Endothelial cell of umbilical vein (primary cell): Measurements from ENCODE around the gene IKZF1. TPM values are rescaled to one million over a fixed set of nuclear protein-coding genes. Genes with fewer than 3 reads are reported as not detected.

ENCODE experiments used
- BruUV-seq: library from RNA; stranded (reverse); fragments of 400-500 nt; replicated peaks from 2 replicates; lab custom pipeline; 2021; lab: Mats Ljungman, UMichigan
- CTCF ChIA-PET: fragments of 300-600, 350-600 bp; sonication (Branson Sonifier 250); formaldehyde crosslinking; loops from one replicate; lab custom pipeline; 2021; ENCODE audit warnings: antibody characterized with exemption, inconsistent platforms; lab: Charles Lee
- POLR2A ChIA-PET: fragments of 300-600, 350-600 bp; sonication (Branson Sonifier 250); formaldehyde crosslinking; loops from one replicate; lab custom pipeline; 2021; ENCODE audit warnings: antibody characterized with exemption, inconsistent platforms; lab: Charles Lee
- DNase-seq: peaks from one replicate; pipeline ENCODE4 v3.0.0-alpha.2; 2011; ENCODE audit warnings: low read depth, low spot score
- FAIRE-seq: peaks from 2 replicates; lab custom pipeline; 2011; peaks lifted over from hg19 to GRCh38; lab: Jason Lieb, UNC
- H2AFZ ChIP-seq: 2 replicates; pipeline ENCODE4 v1.6.0; 2012; ENCODE audit warnings: low read depth, low read length, control low read depth, inconsistent platforms
- H3K27ac ChIP-seq: 2 replicates; pipeline ENCODE4 v1.5.1; 2011; ENCODE audit warnings: low read depth, mild to moderate bottlenecking, control low read depth, low read length, moderate library complexity; ENCODE audit not compliant: insufficient read depth
- H3K27me3 ChIP-seq, 2 experiments: 2 replicates each; pipeline versions ENCODE4 v1.6.0 to v1.6.1; 2011; ENCODE audit warnings: low read length in 2 of 2, mixed read lengths in 1 of 2; ENCODE audit not compliant: control insufficient read depth in 2 of 2, insufficient read depth in 2 of 2
- H3K36me3 ChIP-seq, 2 experiments: 2 replicates in 1 of 2; 3 replicates in 1 of 2; pipeline ENCODE4 v1.5.1; 2011; ENCODE audit warnings: low read length in 2 of 2, mild to moderate bottlenecking in 1 of 2, moderate library complexity in 1 of 2; ENCODE audit not compliant: control insufficient read depth in 2 of 2, insufficient read depth in 2 of 2; ENCODE audit errors: extremely low read depth in 1 of 2
- H3K4me1 ChIP-seq: 3 replicates; pipeline ENCODE4 v1.5.1; 2011; ENCODE audit warnings: mild to moderate bottlenecking, low read length; ENCODE audit not compliant: control insufficient read depth, insufficient read depth; ENCODE audit errors: extremely low read depth
- H3K4me2 ChIP-seq: 2 replicates; pipeline ENCODE4 v1.6.1; 2011; ENCODE audit warnings: low read length, control low read depth, mixed read lengths; ENCODE audit not compliant: insufficient read depth
- H3K4me3 ChIP-seq, 3 experiments: fragments of 200-600 bp in 1 of 3; sonication (generic), shearing (Covaris generic) in 1 of 3; replicated peaks in 1 of 3; 2 replicates each; pipeline ENCODE4 v1.5.1; 2011 to 2016; ENCODE audit warnings: control low read depth in 3 of 3, low read length in 3 of 3, mild to moderate bottlenecking in 2 of 3, inconsistent platforms in 1 of 3, low read depth in 1 of 3, moderate library complexity in 1 of 3; ENCODE audit not compliant: insufficient read depth in 1 of 3
- H3K79me2 ChIP-seq: 2 replicates; pipeline ENCODE4 v1.6.0; 2012; ENCODE audit warnings: low read length, inconsistent platforms; ENCODE audit not compliant: control insufficient read depth, insufficient read depth
- H3K9ac ChIP-seq: replicated peaks from 2 replicates; pipeline ENCODE3; 2011; ENCODE audit warnings: low read length, control low read depth; ENCODE audit not compliant: insufficient read depth; ENCODE audit errors: extremely low read depth
- H3K9me1 ChIP-seq: replicated peaks from 3 replicates; pipeline ENCODE4 v1.6.0; 2011; ENCODE audit warnings: mild to moderate bottlenecking, low read length; ENCODE audit not compliant: control insufficient read depth, insufficient read depth; ENCODE audit errors: extremely low read depth
- H3K9me3 ChIP-seq: replicated peaks from 2 replicates; pipeline ENCODE4 v1.5.1; 2012; ENCODE audit warnings: low read length, inconsistent platforms; ENCODE audit not compliant: control insufficient read depth, insufficient read depth
- H4K20me1 ChIP-seq: replicated peaks from 2 replicates; pipeline ENCODE3; 2011; ENCODE audit warnings: mild to moderate bottlenecking, low read length; ENCODE audit not compliant: control insufficient read depth, insufficient read depth; ENCODE audit errors: extremely low read depth
- CTCF ChIP-seq, 2 donors: IDR thresholded peaks; 1 replicate in 1 of 2; 2 replicates in 1 of 2; pipeline ENCODE4 v1.5.1; 2011; ENCODE audit warnings: low read length in 2 of 2, mild to moderate bottlenecking in 2 of 2, moderate library complexity in 2 of 2, control low read depth in 1 of 2, inconsistent platforms in 1 of 2, low read depth in 1 of 2; ENCODE audit not compliant: insufficient read depth in 1 of 2; ENCODE audit errors: extremely low read depth in 1 of 2
- EZH2 ChIP-seq: IDR thresholded peaks from 2 replicates; pipeline ENCODE4 v1.6.1; 2012; ENCODE audit warnings: borderline replicate concordance, low read depth, mild to moderate bottlenecking, moderate library complexity, low read length, inconsistent platforms; ENCODE audit not compliant: severe bottlenecking
- FOS ChIP-seq: IDR thresholded peaks from 2 replicates; pipeline ENCODE4 v1.6.1; 2011; ENCODE audit warnings: mild to moderate bottlenecking, low read length, moderate library complexity, borderline replicate concordance; ENCODE audit not compliant: insufficient read depth
- GATA2 ChIP-seq: IDR thresholded peaks from 2 replicates; pipeline ENCODE4 v1.7.0; 2011; ENCODE audit warnings: low read depth, mild to moderate bottlenecking, moderate library complexity, mixed read lengths, low read length; ENCODE audit not compliant: insufficient read length, insufficient read depth
- JUN ChIP-seq: IDR thresholded peaks from 2 replicates; pipeline ENCODE4 v1.6.1; 2011; ENCODE audit warnings: borderline replicate concordance, low read depth; ENCODE audit not compliant: insufficient read length, insufficient read depth
- MAX ChIP-seq: IDR thresholded peaks from 2 replicates; pipeline ENCODE4 v1.6.1; 2011; ENCODE audit not compliant: insufficient read depth, insufficient read length
- MYC ChIP-seq: IDR thresholded peaks from one replicate; pipeline ENCODE4 v1.6.1; 2011; ENCODE audit warnings: mild to moderate bottlenecking, low read depth, low read length
- POLR2A ChIP-seq: IDR thresholded peaks from 2 replicates; pipeline ENCODE4 v1.6.1; 2012; ENCODE audit warnings: low read depth, mild to moderate bottlenecking, control low read depth, low read length
- POLR2AphosphoS5 ChIP-seq: IDR thresholded peaks from 2 replicates; pipeline ENCODE4 v1.6.1; 2012; ENCODE audit warnings: low read depth, mild to moderate bottlenecking, control low read depth, low read length, moderate library complexity; ENCODE audit not compliant: insufficient read depth
- dilution Hi-C: fragments of 300-500 bp; cut with MboI; formaldehyde crosslinking; loops from one replicate; pipeline ENCODE4 v1.15.0; 2019; ENCODE audit warnings: low sequenced_read_pairs; ENCODE audit not compliant: extremely low pct_ligation_motif_present
- intact Hi-C: fragments of 100-400 bp; cut with micrococcal nuclease; formaldehyde crosslinking; loops from one replicate; pipeline ENCODE4 v1.10.0; 2022
- polyA plus RNA-seq, 4 experiments: library from polyadenylated mRNA; depleted of rRNA in 3 of 4; stranded (reverse) in 3 of 4; unstranded in 1 of 4; fragments of >200 nt; gene quantifications; 2 replicates each; pipeline versions ENCODE4 v1.2.1 to v1.2.3, GENCODE V29; 2011 to 2012; ENCODE audit warnings: missing spikeins in 1 of 4
- total RNA-seq: library from RNA; stranded (reverse); gene quantifications from 2 replicates; pipeline ENCODE4 v1.2.3, GENCODE V29; 2021

Gene IKZF1
- total and polyA plus RNA-seq, 2 donors (not counting 3 experiments of a cell fraction or from before 2014, with no cell fraction given): 0.01 to 0.20 TPM

DNA sequence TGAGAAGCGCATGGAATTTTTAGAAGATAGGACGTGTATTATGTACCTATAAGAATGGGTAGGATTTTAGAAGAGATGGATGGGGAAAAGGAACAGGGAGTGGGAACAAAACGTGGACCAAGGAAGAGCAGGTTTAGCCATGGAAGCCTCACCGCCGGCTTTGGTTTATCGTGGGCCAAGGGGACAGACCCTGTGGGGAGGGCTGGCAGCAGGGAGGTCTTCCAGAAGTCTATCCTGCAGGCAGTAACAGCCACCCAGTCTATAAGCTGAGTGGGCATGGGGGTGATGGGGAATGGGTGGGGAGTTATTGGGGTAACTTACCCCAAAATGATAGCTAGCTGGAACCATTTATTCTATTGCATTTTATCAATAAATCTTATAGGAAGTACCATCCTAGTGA lies 44.9 kb downstream of the IKZF1 start:
- intact Hi-C loops: no loop called here
- no peak overlapping the region for H3K4me3 ChIP-seq
- no TSS peak for BruUV-seq
- no peaks in the 10 kb centered on the region for H3K79me2 ChIP-seq
- no peaks in the 10 kb centered on the region for H3K9me3 ChIP-seq
- ChIA-PET POLR2A (no interaction called here), CTCF (interaction anchor here (0.9 kb wide), 1 partner anchor 17 kb away, joined by 3 read pairs; no protein-coding TSS in a partner anchor)
- no peaks in the 10 kb centered on the region for H3K36me3 ChIP-seq
- H3K9me1 ChIP-seq: no peaks in the 10 kb centered on the region
- no peak overlapping the region for H3K4me2 ChIP-seq
- FAIRE-seq (no peak), DNase-seq (no peak)
- no peaks in the 10 kb centered on the region for H3K27me3 ChIP-seq
- H2AFZ ChIP-seq: no peak overlapping the region
- TF ChIP-seq EZH2 (no peak), FOS (no peak)
- no peak overlapping the region for H3K9ac ChIP-seq
- H4K20me1 ChIP-seq: no peaks in the 10 kb centered on the region
- dilution Hi-C loops: no loop called here
- no peaks in the 10 kb centered on the region for H3K4me1 ChIP-seq
- no peak overlapping the region for H3K27ac ChIP-seq

DNA sequence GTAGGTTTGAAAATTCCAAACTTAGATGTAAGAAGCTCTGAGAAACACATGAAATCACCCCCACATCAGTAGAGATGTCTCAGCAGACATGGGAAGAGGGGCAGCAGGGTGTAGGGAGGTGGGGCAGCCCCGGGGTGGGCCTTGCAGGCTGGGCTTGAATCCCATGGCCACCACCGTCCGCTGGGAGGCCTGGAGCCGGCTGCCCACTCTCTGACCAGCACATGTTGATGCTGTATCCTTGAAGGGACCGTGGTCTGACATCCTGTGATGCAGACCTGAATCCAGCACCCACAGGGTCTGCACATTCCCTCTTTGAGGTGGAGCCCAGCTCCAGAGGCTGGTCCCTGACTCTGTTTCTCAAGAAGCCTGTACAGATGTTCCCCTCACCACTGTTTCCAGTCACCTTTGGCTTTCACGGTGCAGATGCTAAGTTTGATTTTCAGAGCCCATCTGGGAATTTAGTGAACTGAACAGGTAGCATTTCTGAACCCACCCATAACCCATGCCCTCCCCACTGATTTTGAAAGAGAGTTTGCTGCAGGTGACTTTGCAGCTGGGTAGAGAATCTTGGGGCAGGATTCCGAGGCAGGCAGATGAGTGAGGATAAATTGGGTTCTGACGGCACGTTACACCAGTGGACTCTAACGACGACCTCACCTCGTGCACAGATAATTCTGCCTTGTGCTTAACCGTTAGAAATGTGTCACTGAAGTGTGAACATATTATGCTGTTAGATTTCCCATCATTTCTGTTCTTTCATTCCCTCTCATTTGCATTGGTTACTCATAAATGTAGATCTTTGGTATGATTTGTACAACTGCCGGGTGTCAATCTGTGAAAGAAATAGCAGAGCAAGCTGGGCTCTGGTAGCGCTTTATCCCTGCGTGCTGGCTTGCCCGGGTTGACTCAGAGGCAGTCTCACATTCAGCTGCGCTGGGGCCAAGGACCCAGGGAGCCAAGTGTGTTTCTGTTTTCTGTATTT lies 45.7 kb downstream of the IKZF1 start:
- no peak overlapping the region for H2AFZ ChIP-seq
- H3K27me3 ChIP-seq: no peaks in the 10 kb centered on the region
- no peaks in the 10 kb centered on the region for H4K20me1 ChIP-seq
- DNase-seq (no peak), FAIRE-seq (no peak)
- H3K4me1 ChIP-seq: no peaks in the 10 kb centered on the region
- no peak for TF ChIP-seq GATA2
- no peak for TF ChIP-seq CTCF (IDR thresholded peaks at IDR 0.05; ENCODE audit: extremely low read depth in 1 of 2, insufficient read depth in 1 of 2, low read depth in 1 of 2, low read length in 2 of 2)
- TF ChIP-seq FOS: no peak
- no peak for TF ChIP-seq POLR2A
- no peak for TF ChIP-seq JUN
- TF ChIP-seq POLR2AphosphoS5: no peak
- no peak for TF ChIP-seq EZH2
- TF ChIP-seq MAX: no peak
- no peak for TF ChIP-seq MYC
- H3K9me1 ChIP-seq: no peaks in the 10 kb centered on the region
- dilution Hi-C loops: no loop called here
- no peaks in the 10 kb centered on the region for H3K79me2 ChIP-seq
- ChIA-PET POLR2A (no interaction called here), CTCF (no interaction called here)
- intact Hi-C loops: no loop called here
- no TSS peak for BruUV-seq
- no peaks in the 10 kb centered on the region for H3K9me3 ChIP-seq
- no peaks in the 10 kb centered on the region for H3K36me3 ChIP-seq
- H3K27ac ChIP-seq: no peak overlapping the region
- H3K4me2 ChIP-seq: no peak overlapping the region
- H3K4me3 ChIP-seq: no peak overlapping the region
- H3K9ac ChIP-seq: no peak overlapping the region
